HCT116 (cell line): ENCODE results near the gene LLGL2. TPM values are rescaled to one million over a fixed set of nuclear protein-coding genes. Genes with fewer than 3 reads are reported as not detected.

Source experiments
- ATAC-seq: fragments of 200-7000 bp; cut with Tn5 transposase; 2 replicates; pipeline ENCODE4 v1.9.1; 2020; ENCODE audit warnings: mild to moderate bottlenecking, moderate library complexity
- BruUV-seq: library from RNA; stranded (reverse); fragments of 400-500 nt; replicated peaks from 2 replicates; lab custom pipeline; 2021; lab: Mats Ljungman, UMichigan
- CTCF ChIA-PET: fragments of 300-600 bp; sonication (Branson Sonifier 250); formaldehyde crosslinking; loops from one replicate; lab custom pipeline; 2021; ENCODE audit warnings: antibody characterized with exemption; lab: Charles Lee
- POLR2A ChIA-PET: fragments of 300-600, 350-600 bp; sonication (Branson Sonifier 250); formaldehyde crosslinking; loops from one replicate; lab custom pipeline; 2021; ENCODE audit warnings: antibody characterized with exemption; lab: Charles Lee
- RAD21 ChIA-PET, 2 experiments: fragments of 300-600 bp; sonication (Branson Sonifier 250); formaldehyde crosslinking; loops; one replicate each; lab custom pipeline; 2023; ENCODE audit warnings: low total read pairs in 2 of 2; ENCODE audit not compliant: uncharacterized antibody in 2 of 2, unreplicated experiment in 2 of 2, low non-redundant PET in 1 of 2; lab: Charles Lee
- DNase-seq: peaks from one replicate; pipeline ENCODE4 v3.0.0-alpha.2; 2010; ENCODE audit warnings: low read depth, low spot score
- H2AFZ ChIP-seq: fragments of 200-600 bp; shearing (Covaris generic), sonication (generic); 2 replicates; pipeline ENCODE4 v1.6.1; 2017; ENCODE audit warnings: low read depth, mixed run types, mixed read lengths, antibody characterized with exemption, low read length; ENCODE audit not compliant: poor library complexity, severe bottlenecking
- H3K27ac ChIP-seq: 2 replicates; pipeline ENCODE4 v1.5.1; 2012; ENCODE audit warnings: low read depth, low read length
- H3K27me3 ChIP-seq: fragments of 200-600 bp; sonication (generic); 2 replicates; pipeline ENCODE4 v1.6.1; 2016; ENCODE audit warnings: mixed run types, low read length, mixed read lengths; ENCODE audit not compliant: insufficient read depth
- H3K36me3 ChIP-seq, 2 experiments: fragments of 200-500 bp in 1 of 2; fragments of 200-600 bp in 1 of 2; sonication (Bioruptor generic) in 1 of 2; sonication (generic) in 1 of 2; 2 replicates each; pipeline versions ENCODE4 v1.5.1 to v1.6.1; 2014 to 2016; ENCODE audit warnings: low read length in 2 of 2, inconsistent platforms in 1 of 2, mixed read lengths in 1 of 2, mixed run types in 1 of 2; ENCODE audit not compliant: insufficient read depth in 2 of 2, control insufficient read depth in 1 of 2
- H3K4me1 ChIP-seq, 2 experiments: fragments of 200-600 bp in 1 of 2; sonication (generic) in 1 of 2; 2 replicates each; pipeline versions ENCODE4 v1.5.1 to v1.6.1; 2012 to 2017; ENCODE audit warnings: low read length in 2 of 2, inconsistent platforms in 1 of 2, mild to moderate bottlenecking in 1 of 2, mixed read lengths in 1 of 2, mixed run types in 1 of 2, moderate library complexity in 1 of 2; ENCODE audit not compliant: insufficient read depth in 2 of 2, control insufficient read depth in 1 of 2
- H3K4me2 ChIP-seq: fragments of 200-600 bp; sonication (generic); 2 replicates; pipeline ENCODE4 v1.6.1; 2017; ENCODE audit warnings: mixed run types, low read length, mixed read lengths
- H3K4me3 ChIP-seq, 2 experiments: fragments of 200-600 bp in 1 of 2; sonication (generic) in 1 of 2; replicated peaks in 1 of 2; 2 replicates each; pipeline ENCODE4 v1.5.1; 2011 to 2016; ENCODE audit warnings: low read length in 2 of 2, control low read depth in 1 of 2, low read depth in 1 of 2, mild to moderate bottlenecking in 1 of 2, mixed read lengths in 1 of 2, mixed run types in 1 of 2
- H3K79me2 ChIP-seq: fragments of 200-600 bp; sonication (generic); 2 replicates; pipeline ENCODE4 v1.6.1; 2017; ENCODE audit warnings: mild to moderate bottlenecking, mixed run types, low read length, moderate library complexity, mixed read lengths; ENCODE audit not compliant: insufficient read depth
- H3K9ac ChIP-seq: fragments of 200-600 bp; sonication (generic); 2 replicates; pipeline ENCODE4 v1.6.1; 2016; ENCODE audit warnings: low read length, mixed read lengths
- H3K9me2 ChIP-seq: fragments of 200-600 bp; sonication (generic), shearing (Covaris generic); 2 replicates; pipeline ENCODE4 v1.6.1; 2017; ENCODE audit warnings: mixed run types, mild to moderate bottlenecking, moderate library complexity; ENCODE audit not compliant: insufficient read depth
- H3K9me3 ChIP-seq, 2 experiments: fragments of 200-500 bp in 1 of 2; fragments of 200-600 bp in 1 of 2; sonication (Bioruptor generic) in 1 of 2; sonication (generic) in 1 of 2; 2 replicates each; pipeline ENCODE4 v1.6.1; 2014 to 2017; ENCODE audit warnings: low read length in 2 of 2, mixed read lengths in 2 of 2, inconsistent platforms in 1 of 2, low read depth in 1 of 2, mild to moderate bottlenecking in 1 of 2, mixed run types in 1 of 2, moderate library complexity in 1 of 2; ENCODE audit not compliant: control insufficient read depth in 1 of 2, insufficient read depth in 1 of 2
- H4K20me1 ChIP-seq: fragments of 200-600 bp; sonication (generic), shearing (Covaris generic); 2 replicates; pipeline ENCODE4 v1.6.1; 2017; ENCODE audit warnings: mixed run types, mild to moderate bottlenecking, moderate library complexity; ENCODE audit not compliant: insufficient read depth
- ATF3 ChIP-seq: IDR thresholded peaks from 2 replicates; pipeline ENCODE4 v1.6.1; 2012
- CBX3 ChIP-seq: IDR thresholded peaks from 2 replicates; pipeline ENCODE4 v1.6.1; 2012; ENCODE audit warnings: low read depth
- EGR1 ChIP-seq: IDR thresholded peaks from 2 replicates; pipeline ENCODE4 v1.6.1; 2012; ENCODE audit warnings: low read depth
- ELF1 ChIP-seq: IDR thresholded peaks from 2 replicates; pipeline ENCODE4 v1.6.1; 2012; ENCODE audit warnings: low read depth, borderline replicate concordance
- MAX ChIP-seq: IDR thresholded peaks from 2 replicates; pipeline ENCODE4 v1.6.1; 2012
- REST ChIP-seq: IDR thresholded peaks from 2 replicates; pipeline ENCODE4 v1.6.1; 2012; ENCODE audit warnings: low read depth
- SRF ChIP-seq: IDR thresholded peaks from 2 replicates; pipeline ENCODE4 v1.6.1; 2012; ENCODE audit warnings: low read depth
- YY1 ChIP-seq: IDR thresholded peaks from 2 replicates; pipeline ENCODE4 v1.6.1; 2011; ENCODE audit warnings: low read length, low read depth, moderate library complexity, mild to moderate bottlenecking; ENCODE audit not compliant: insufficient replicate concordance; ENCODE audit errors: extremely low read depth
- ZBTB33 ChIP-seq: IDR thresholded peaks from 2 replicates; pipeline ENCODE4 v1.6.1; 2011; ENCODE audit warnings: mild to moderate bottlenecking, low read length, moderate library complexity; ENCODE audit not compliant: insufficient replicate concordance; ENCODE audit errors: extremely low read depth
- ZFX ChIP-seq: fragments of 450-650 bp; IDR thresholded peaks from 2 replicates; pipeline ENCODE4 v1.6.1; 2017
- intact Hi-C: fragments of 100-400 bp; cut with micrococcal nuclease; formaldehyde crosslinking; loops from 2 replicates; pipeline ENCODE4 v1.10.0; 2022
- total RNA-seq: library from RNA; stranded (reverse); gene quantifications from one replicate; pipeline ENCODE4 v1.2.1, GENCODE V29; 2021; ENCODE audit not compliant: unreplicated experiment

Gene LLGL2
- total RNA-seq, 1 experiment from 2014 or later, result 209 TPM

GRCh38 chr17:75489511-75489955 is 36.0 kb upstream of the LLGL2 start (continued):
- no peak for TF ChIP-seq ZBTB33
- no peak for TF ChIP-seq REST
- TF ChIP-seq EGR1, result no peak
- TF ChIP-seq ATF3, result no peak

GRCh38 chr17:75490173-75490743 is 35.2 kb upstream of the LLGL2 start:
- RAD21 ChIA-PET, result no interaction called here
- intact Hi-C loops, result no loop called here
- CTCF ChIA-PET, result no interaction called here
- no TSS peak for BruUV-seq
- POLR2A ChIA-PET, result no interaction called here
- no peak overlapping the region for H3K9ac ChIP-seq
- no peaks in the 10 kb centered on the region for H4K20me1 ChIP-seq
- H3K9me3 ChIP-seq, result no peaks in the 10 kb centered on the region
- H3K27ac ChIP-seq, result no peak overlapping the region
- no peaks in the 10 kb centered on the region for H3K4me1 ChIP-seq
- ATAC-seq (no peak), DNase-seq (no peak)
- no peaks in the 10 kb centered on the region for H3K27me3 ChIP-seq
- no peak overlapping the region for H2AFZ ChIP-seq
- H3K4me3 ChIP-seq, result no peak overlapping the region
- H3K9me2 ChIP-seq, result no peaks in the 10 kb centered on the region
- no peaks in the 10 kb centered on the region for H3K79me2 ChIP-seq
- H3K4me2 ChIP-seq, result no peak overlapping the region
- peaks cover 0 to 2% of the 10 kb centered on the region in 2 experiments; a peak in 1 of 4 replicates for H3K36me3 ChIP-seq
- TF ChIP-seq SRF (no peak), ATF3 (no peak), ELF1 (no peak), EGR1 (no peak), ZBTB33 (no peak), YY1 (no peak), MAX (no peak), ZFX (no peak), CBX3 (no peak), REST (no peak)
